ENCODE data around the gene ACAA1.
"Not testable (repeated sequence)": the region's sequence is repeated elsewhere in the genome, so short reads cannot be mapped to it uniquely, and the experiment has no call there.

Gene ACAA1

DNA sequence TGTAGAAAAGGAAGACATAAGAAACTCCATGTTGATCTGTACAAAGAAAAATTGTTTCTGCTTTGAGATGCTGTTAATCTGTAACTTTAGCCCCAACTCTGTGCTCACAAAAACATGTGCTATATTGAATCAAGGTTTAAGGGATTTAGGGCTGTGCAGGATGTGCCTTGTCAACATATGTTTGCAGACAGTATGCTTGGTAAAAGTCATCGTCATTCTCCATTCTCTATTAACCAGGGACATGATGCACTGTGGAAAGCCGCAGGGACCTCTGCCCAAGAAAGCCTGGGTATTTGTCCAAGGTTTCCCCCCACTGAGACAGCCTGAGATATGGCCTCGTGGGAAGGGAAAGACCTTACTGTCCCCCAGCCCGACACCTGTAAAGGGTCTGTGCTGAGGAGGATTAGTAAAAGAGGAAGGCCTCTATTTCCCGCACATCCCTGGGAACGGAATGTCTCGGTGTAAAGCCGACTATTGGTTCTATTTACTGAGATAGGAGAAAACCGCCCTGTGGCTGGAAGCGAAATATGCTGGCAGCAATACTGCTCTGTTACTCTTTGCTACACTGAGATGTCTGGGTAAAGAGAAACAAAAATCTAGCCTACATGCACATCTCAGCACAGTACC, 2.3 kb downstream of the ACAA1 start:
- DNase-seq (ENCODE audit: low read depth) = not testable (repeated sequence)

DNA sequence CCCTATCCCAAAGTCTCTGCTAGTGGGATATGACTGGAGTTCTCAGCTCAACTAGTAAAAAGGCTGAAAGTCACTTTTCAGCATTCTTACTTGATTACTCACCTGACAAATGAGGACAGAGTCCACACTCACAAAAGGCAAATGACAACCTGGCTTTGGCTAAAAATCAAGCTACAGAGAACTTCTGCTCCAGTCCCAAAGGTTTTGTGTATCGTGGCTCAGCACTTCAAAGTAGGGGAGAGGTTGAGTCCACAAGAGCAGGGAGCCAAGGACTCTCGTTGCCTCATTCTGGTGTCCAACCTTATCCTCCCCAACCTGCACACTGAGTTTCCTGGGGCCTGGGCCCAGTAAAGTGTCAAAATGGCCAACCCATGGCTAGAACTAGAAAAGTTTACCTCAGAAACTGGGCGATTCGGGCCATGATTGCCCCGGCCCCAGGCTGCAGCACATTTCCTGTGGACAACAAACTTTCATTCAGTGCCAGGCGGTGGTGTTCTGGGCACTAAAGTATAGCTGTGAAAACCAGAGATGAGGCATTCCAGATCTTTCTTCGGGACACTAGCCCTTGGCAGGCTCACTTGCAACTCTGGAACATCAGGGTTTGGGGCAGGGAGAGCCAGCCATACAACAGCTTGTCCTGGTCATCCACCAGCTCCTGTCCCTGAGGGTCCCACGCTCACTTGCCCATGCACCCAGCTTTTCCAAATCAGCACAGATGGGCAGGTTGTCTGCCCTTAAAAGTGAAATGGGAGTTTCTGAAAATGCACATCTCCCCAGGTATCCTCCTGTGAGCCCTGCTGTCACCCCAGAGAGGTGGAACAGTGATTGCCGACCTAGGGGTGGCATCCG, 3.1 kb downstream of the ACAA1 start:
- DNase-seq (ENCODE audit: low read depth) = no peak

DNA sequence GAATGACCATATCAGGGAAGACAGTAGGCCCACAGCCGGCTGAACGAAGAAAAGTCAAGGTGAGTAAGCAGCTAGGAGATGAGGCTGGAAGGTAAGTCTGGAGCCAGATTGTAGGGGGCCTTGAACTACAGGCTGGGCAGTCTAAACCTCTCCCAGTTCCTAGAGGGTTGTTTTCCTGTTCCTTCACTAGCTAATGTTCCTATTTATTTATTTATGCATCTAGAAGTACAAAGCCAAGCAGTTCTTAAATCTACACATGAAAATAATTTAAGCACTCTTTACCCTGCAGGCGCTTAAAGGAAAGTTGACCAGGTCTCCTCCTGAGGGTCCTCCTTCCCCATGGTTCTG, 3.7 kb downstream of the ACAA1 start:
- no peak for DNase-seq (ENCODE audit: low read depth)

DNA sequence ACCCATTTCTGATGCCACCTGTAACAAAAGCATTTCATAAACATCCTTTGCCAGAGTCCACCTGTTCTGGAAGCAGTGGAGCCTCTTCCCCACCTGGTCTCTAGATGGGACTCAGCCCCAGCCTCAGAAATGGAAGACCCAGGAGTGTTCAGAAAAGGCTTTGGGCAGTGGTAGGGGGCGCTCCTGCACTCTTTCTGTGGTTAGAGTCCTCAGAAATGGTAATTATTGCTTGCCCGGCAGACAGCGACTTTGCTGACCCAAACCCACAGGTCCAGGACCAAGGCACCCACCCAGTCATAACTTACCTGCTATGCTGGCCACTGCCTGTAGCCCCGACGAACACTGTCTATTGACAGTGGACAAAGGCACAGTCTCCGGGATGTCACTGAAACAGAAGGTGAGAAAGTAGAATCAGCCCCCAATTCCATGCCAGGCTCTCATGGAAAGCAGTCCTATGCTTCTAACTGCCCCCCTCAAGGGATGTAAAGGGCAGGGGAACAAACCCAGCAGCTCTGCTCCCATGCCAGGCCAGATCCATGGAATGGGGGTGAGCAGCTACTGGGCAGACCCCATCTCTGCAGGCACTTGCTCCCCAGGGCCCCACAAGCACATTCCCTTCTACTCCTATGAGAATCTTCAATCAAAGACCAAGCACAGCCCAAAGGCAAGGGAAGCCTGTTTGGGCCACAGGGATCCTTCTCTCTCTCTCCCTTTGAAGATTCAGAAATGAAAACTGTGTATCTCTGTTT, 5.1 kb downstream of the ACAA1 start:
- no peak for DNase-seq (ENCODE audit: low read depth)

DNA sequence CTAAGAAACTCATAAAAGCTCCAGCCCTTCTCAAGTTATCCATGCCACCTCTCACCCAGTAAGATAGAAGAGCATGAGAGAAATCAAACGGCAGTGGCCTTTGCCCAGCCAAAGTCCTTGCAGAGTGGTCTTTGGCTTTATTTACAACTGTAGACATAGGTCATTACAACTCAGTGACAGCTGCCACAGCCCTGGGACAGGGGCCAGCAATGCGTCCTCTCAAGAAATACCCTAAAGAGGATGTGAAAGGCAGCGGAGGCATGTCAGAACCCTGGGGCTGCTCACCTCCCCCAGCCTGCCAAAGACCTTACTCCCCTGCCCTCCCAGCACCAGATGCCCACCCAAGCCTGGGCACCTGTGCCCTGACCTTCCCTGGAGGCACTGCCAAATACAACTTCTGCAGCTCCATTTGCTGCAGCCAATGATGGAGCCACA, 6.3 kb downstream of the ACAA1 start:
- DNase-seq (ENCODE audit: low read depth) = no peak

DNA sequence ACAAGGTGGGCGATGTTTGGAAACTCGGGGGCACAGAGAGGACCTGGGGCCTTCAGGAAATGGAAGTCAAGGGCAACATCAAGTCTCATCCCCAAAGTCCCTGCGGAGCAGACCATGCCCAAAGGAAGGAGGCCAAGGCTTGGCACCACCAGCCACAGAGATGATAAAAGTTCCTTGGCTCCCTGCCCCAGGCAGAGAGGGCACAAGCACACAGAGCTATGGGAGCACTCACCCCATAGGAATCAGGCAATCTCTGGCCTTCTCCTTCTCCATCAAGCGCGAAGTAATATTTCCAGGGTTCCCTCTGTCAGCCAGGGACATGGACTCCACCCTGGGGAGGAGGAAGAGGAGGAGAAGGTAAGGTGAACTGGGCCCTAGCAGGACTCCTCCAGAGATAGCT, 7.9 kb downstream of the ACAA1 start:
- no peak for DNase-seq (ENCODE audit: low read depth)

DNA sequence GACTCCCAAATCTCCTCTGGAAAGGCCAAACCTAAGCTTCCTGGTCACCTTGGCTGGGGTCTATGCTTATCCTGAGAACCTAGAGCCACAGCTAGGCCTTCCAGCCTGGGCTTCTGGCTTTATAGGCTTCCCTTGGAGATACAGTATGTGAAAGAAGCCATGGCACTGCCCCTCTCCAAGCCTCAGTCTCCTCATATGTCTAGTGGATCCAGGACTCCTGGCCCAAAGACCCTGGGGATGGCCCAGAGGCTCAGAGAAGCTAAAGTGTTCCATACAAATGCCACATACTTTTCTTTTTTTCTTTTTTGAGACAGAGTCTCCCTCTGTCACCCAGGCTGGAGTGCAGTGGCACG, 8.6 kb downstream of the ACAA1 start:
- no peak for DNase-seq (ENCODE audit: low read depth)

DNA sequence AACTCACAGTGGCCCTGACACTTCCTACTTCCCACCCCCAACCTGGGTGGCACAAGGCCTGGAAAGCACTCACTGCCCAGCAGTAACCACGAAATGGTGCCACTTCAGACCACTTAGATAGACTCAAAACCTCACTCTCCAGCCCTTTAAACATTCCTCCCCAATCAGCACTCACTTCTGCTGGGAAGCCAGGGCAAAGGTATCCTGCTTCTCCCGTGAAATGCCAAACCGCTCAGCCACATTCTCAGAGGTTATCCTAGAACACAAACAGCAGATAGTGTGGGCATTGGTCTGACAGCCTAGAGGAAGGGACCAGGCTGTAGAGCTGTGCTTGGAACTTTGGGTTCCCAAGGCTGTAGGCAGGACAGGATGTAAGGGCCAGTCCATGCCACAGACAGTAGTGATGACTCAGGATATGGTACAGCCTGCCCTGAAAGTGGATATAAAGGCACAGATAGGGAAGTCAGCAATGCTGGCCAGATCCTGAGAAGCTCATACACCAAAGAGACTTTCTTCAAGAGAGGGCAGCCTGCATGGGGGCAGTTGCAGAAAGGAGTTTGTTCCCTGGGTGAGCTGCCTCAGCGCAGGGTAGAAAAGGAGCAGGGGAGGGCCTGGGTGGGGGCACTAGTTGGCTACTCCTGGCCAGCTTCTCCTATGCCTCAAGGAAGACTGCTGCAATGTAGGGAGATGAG, 9.2 kb downstream of the ACAA1 start:
- no peak for DNase-seq (ENCODE audit: low read depth)

DNA sequence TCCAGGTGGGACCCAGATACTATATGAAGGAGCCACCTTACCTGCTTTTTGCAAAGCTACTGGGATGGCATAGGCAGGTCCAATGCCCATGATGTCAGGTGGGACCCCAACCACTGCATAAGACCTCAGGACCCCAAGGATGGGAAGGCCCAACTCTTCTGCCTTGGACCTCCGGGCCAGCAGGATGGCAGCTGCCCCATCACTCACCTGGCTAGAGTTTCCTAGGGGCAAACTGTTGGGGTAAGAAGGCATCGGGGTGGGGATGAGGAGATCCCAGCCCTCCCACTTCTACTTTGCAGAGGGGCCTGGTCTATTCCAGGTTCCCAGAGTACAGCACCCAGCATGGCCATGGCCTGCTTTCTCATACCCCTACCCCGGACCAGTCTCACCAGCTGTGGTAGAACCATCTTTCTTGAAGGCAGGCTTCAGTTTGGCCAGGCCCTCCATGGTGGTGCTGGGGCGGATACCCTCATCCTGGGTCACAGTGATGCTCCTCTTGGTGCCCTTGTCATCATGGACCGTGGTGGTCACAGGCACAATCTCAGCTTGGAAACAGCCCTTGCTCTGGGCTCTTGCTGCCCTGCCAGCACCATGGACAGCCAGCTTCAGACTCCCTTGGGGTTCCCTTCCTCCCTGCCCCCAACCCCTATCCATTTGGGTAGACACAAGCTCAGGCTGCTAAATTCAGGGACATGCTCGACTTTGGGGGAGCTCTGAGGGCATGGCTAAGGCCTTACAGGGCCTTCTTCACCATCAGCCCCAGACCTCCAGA, 10.6 kb downstream of the ACAA1 start:
- DNase-seq (ENCODE audit: low read depth) = no peak

DNA sequence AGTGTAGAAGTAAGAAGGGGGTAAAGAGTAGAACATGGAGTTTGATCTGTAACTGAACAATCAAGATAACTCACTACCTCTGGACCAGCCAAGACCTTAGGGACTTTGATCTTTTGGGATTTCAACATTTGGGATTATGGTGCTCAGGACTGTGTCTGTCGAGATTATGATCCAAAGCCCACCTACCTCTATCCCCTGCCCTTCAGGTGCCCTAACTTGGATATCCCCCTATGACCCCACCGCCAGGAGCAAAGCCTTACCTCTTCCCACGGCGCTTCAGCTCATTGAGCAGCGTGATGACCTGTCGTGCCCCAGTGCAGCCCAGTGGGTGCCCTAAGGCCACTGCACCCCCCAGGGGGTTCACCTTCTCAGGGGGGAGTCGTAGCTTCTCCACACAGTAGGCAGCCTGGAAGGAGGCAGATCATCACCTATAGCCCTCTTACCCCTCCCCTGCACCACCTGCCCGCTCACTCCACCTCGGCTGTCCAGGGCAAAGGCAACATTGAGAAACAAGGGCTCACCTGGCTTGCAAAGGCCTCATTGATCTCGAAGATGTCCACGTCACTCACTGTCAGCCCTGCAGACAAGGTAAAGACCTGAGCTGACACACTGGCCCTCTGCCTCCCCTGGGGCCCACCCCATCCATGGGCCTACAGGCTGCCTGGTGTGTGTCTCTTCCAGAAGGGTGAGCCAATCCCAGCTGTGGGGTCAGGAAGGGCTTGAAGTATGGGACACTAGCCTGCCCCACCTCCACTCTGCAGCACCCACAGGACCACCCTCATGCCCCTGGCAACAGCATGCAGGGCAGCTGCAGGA, 11.4 kb downstream of the ACAA1 start:
- no peak for DNase-seq (ENCODE audit: low read depth)

DNA sequence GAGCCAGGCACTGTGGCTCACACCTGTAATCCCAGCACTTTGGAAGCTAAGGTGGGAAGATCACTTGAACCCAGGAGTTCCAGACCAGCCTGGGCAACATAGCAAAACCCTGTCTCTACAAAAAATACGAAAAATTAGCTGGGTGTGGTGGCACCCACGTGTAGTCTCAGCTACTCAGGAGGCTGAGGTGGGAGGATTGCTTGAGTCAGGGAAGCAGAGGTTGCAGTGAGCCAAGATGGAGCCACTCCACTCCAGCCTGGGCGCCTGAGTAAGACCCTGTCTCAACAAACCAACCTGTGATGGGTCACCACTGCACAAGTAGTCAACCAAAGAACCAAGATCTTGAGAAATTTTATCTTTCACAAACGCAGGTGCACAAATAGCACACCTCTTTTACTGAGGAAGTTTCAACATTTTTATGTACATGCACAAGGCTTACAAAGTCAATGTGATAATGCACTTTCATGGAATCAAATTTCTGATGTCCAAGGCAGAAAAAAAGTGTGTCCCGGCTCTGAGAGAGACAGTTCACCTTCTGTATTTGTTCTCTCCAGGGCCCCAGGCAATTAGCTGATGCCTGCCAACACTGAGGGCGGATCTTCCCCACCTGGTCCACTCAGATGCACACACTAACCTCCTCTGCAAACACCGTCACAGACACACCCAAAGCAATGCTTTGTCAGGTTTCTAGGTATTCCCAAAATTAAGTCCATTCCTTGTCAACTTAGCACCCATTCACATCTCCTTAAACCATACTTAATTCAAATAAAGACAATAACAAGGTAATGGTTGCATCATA, 12.4 kb downstream of the ACAA1 start:
- DNase-seq (ENCODE audit: low read depth) = no peak

DNA sequence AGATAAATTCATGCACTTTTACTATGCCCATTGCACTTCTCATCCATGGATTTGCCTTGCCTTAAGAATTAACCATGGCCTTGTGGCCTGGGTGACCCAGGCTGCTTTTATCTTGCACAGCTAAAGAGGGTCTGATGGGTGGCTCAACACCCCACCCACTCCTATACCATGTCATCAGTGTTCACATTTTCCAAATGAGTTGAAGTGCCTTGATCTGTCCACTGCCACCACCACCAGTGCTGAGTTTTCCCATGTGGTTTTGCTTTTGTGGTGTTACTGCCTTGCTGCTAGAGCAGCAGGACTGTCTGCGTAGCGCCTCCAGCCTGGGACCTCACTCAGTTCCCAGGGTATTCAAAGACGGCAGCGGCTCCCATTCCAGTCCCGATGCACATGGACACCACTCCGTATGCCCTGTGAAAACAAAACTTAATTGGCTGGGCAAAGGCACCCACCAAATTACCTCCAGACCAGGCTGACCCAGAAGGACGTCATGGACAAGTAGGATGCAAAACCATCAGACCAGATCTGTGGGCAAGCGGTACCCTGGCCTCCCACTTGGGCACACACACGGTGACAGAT, 14.1 kb downstream of the ACAA1 start:
- no peak for DNase-seq (ENCODE audit: low read depth)

DNA sequence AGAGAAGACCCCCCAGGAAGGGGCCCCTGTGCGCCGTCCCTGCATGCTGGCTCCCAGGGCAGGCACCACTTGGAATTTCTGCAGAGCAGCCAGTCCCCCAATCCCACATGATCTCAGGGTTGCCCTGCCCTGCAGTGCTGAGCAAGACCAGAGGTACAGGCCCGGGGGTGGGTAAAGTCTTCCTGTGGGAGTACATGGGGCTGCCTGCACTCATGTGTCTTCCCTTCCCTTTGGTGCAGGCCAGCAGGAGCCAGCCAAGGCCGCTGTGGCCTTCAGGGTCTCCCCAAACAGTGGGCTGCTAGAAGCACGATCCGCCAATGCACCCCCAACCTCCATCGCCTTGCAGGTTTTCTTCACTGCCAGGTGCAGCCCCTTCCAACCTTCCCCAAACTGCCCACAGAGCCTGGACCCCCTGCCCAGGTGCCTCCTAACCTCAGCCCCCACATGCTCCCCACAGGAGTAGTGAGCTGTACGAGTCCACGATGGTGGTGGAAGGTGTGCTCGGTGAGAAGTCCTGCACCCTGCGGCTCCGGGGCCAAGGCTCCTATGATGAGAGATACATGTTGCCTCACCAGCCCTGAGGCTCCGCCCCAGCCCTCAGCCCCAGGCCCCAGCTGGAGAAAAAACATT, 15.0 kb downstream of the ACAA1 start:
- no peak for DNase-seq (ENCODE audit: low read depth)

DNA sequence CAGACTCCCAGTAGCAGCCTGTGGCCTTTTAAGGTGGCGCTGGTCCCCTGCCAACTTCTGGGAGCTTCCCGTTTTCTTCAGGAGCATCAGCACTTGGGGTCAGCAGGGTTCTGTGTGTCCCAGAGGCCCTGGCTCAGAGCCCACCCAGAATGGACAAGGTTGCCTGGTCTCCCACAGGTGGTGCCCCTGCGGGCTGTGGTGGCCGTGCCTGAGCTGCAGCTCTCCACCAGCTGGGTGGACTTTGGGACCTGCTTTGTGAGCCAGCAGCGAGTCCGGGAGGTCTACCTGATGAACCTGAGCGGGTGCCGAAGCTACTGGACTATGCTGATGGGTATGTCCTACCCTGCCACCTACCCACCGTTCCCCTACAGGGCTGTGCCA, 15.5 kb downstream of the ACAA1 start:
- no peak for DNase-seq (ENCODE audit: low read depth)

DNA sequence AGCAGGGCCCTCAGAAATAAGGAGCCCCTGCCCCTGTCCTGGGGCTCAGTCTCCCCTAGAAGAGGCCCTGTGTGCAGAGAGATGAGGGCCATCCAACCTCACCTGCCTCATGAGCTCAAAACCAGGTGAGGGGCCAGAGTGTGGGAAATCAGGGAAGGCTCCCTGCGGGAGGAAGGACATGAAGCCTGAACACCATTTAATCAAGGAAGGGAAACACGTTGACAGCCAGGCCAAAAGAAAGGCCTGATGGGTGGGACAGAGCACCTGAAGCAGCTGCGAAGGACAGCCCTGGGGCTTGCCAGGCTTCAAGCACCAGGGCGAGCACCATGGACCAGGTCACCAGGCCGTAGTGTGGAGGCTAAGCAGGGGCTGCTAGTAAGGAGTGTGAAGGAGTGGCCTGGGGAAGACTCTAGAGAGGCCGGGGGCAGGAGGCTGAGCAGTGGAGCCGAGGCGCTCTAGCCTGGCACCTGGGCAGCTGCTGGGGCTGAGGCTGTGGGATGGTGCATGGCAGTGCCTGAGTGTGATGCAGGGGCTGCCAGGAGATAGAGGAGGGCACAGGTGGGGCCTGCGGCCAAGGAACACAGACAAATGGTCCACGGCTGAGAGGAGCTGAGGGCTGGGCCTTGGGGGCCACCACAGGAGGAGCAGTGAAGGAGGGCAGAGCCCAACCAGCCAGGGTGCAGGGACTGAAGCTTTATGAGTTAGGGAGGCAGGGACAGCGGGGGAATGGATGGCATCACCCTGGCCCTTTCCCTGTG, 16.1 kb downstream of the ACAA1 start:
- no peak for DNase-seq (ENCODE audit: low read depth)

DNA sequence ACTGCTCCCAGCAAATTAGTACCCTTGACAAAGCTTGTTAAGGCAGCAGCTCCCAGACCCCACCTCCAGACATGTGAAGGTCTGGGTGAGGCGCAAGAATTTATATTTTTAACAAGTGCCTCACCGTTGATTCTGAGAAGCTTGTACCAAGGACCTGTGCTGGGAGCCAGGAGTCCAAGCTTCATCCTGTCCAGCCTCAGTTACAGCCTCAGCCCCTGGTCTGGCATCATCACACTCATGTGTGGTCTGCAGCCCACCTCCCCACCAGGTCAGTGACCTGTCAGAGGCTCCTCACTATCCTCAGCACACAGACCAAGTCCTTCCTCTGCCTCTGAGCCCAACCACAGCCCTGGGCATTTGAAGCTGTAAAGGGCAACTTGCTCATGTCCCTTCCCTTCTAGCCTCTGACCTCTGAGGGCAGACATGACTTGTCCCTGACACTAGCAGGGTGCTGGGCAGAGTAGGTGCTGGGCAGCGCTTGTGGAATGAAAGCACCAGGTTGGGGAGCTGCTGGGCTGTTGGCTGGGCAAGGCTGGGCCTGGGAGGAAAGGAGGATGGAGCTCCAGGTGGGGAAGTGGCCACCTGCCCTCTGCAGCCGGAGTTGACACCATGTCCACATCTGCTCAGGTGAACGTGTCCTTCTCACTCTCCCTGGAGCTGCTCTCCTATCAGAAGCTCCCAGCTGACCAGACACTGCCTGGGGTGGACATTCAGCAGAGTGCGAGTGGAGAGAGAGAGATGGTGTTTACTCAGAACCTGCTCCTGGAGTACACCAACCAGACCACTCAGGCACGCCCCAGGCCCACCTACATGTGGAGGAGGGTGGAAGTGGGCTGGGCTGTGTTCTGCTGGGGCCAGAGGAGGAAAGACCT, 16.9 kb downstream of the ACAA1 start:
- DNase-seq (ENCODE audit: low read depth) = no peak

DNA sequence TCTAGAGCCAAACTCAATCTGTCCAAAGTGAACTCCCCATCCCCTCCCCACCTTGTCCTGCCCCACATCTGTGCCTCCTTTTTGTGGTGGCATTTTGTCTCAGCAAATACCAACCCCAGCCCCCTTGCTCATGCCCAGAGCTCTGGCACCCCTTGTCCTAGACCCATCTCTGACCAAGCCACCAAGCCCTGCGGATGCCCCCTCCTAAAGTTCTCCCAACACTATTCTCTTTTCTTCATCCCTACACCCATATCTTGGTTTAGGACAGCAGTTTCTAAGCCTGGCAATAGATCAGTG, 17.7 kb downstream of the ACAA1 start:
- no peak for DNase-seq (ENCODE audit: low read depth)
